Ascending aorta (tissue), 2 donors: ENCODE results near the gene PLEKHH3. TPM values are rescaled to one million over a fixed set of nuclear protein-coding genes. Genes with fewer than 3 reads are reported as not detected.

ENCODE experiments used
- DNase-seq, 2 donors: peaks; one replicate each; pipeline ENCODE4 v3.0.0-alpha.2; 2019; ENCODE audit warnings: low spot score in 2 of 2
- H3K27ac ChIP-seq, 2 donors: fragments of 200-600 bp; sonication (generic); one replicate each; pipeline ENCODE4 v1.5.1; 2016 to 2017; ENCODE audit warnings: mild to moderate bottlenecking in 1 of 2
- H3K27me3 ChIP-seq: fragments of 200-600 bp; sonication (generic); one replicate; pipeline ENCODE4 v1.5.1; 2017
- H3K36me3 ChIP-seq, 2 donors: fragments of 200-600 bp; sonication (generic); one replicate each; pipeline ENCODE4 v1.5.1; 2016
- H3K4me1 ChIP-seq, 2 donors: fragments of 200-600 bp; sonication (generic); one replicate each; pipeline ENCODE4 v1.5.1; 2016 to 2017; ENCODE audit warnings: mild to moderate bottlenecking in 1 of 2
- H3K4me3 ChIP-seq, 2 donors: fragments of 200-600 bp; sonication (generic); one replicate each; pipeline ENCODE4 v1.5.1; 2016 to 2017; ENCODE audit warnings: mild to moderate bottlenecking in 1 of 2
- H3K9me3 ChIP-seq, 2 donors: fragments of 200-600 bp; sonication (generic); one replicate each; pipeline ENCODE4 v1.5.1; 2016
- CTCF ChIP-seq, 3 experiments: fragments of 200-600 bp in 2 of 3; fragments of 450-650 bp in 1 of 3; sonication (generic) in 2 of 3; IDR thresholded peaks; one replicate each; pipeline ENCODE4 v1.5.1; 2016 to 2019; ENCODE audit warnings: antibody characterized with exemption in 3 of 3, mild to moderate bottlenecking in 1 of 3, moderate library complexity in 1 of 3
- intact Hi-C: fragments of 100-400 bp; cut with DNase I; formaldehyde crosslinking; loops from one replicate; pipeline ENCODE4 v1.15.1; 2023
- total RNA-seq: library from RNA; depleted of rRNA; stranded (reverse); fragments of >200 nt; gene quantifications from one replicate; pipeline ENCODE4 v1.1.0, GENCODE V29; 2016

The PLEKHH3 gene
- total RNA-seq, 1 donor from 2014 or later = 105 TPM

GRCh38 chr17:42674755-42675347 lies 1.9 kb downstream of the PLEKHH3 start:
- Histone ChIP-seq H3K27me3 (no peaks in the 10 kb centered on the region), H3K4me3 (peak overlapping the region; percentile 67 to 94), H3K4me1 (peaks cover 22 to 35% of the 10 kb centered on the region in 2 donors), H3K9me3 (no peaks in the 10 kb centered on the region), H3K27ac (peak overlapping the region; percentile 86 to 94), H3K36me3 (peaks cover 29 to 31% of the 10 kb centered on the region in 2 donors)
- intact Hi-C loops = loop anchor here (5.0 kb wide), 3 partner anchors 113 to 158 kb away; partner anchors contain the start of genes BECN1 and COASY
- TF ChIP-seq CTCF (IDR thresholded peaks at IDR 0.05) = no peak
- no peak for DNase-seq

- peaks cover 17 to 32% of the 10 kb centered on the region in 2 donors for H3K4me1 ChIP-seq
- peak overlapping the region; percentile 86 to 94 for H3K27ac ChIP-seq
- peak in 1 of 2 donors; percentile 77 for DNase-seq
- H3K4me3 ChIP-seq = peak overlapping the region; percentile 67 to 94
- no peaks in the 10 kb centered on the region for H3K27me3 ChIP-seq
- TF ChIP-seq CTCF (IDR thresholded peaks at IDR 0.05) = peak; percentile 4 to 53 (median 35)
- H3K9me3 ChIP-seq = no peaks in the 10 kb centered on the region
- intact Hi-C loops = no loop called here
- peaks cover 34 to 38% of the 10 kb centered on the region in 2 donors for H3K36me3 ChIP-seq
Measured at GRCh38 chr17:42673885-42674754, 2.7 kb downstream of the PLEKHH3 start.

GRCh38 chr17:42673266-42673884 lies 3.4 kb downstream of the PLEKHH3 start:
- Histone ChIP-seq H3K4me1 (peaks cover 12 to 30% of the 10 kb centered on the region in 2 donors), H3K4me3 (peak overlapping the region; percentile 67 to 94), H3K36me3 (peaks cover 40 to 45% of the 10 kb centered on the region in 2 donors), H3K27me3 (no peaks in the 10 kb centered on the region), H3K27ac (peak overlapping the region; percentile 86 to 94), H3K9me3 (no peaks in the 10 kb centered on the region)
- no peak for TF ChIP-seq CTCF (IDR thresholded peaks at IDR 0.05)
- intact Hi-C loops = no loop called here
- peak in 1 of 2 donors; percentile 66 for DNase-seq

- DNase-seq = peak in 1 of 2 donors; percentile 55
- peak overlapping the region in 1 of 2 donors; percentile 94 for H3K27ac ChIP-seq
- H3K4me1 ChIP-seq = peaks cover 15 to 39% of the 10 kb centered on the region in 2 donors
- intact Hi-C loops = no loop called here
- no peak overlapping the region for H3K4me3 ChIP-seq
- H3K27me3 ChIP-seq = no peaks in the 10 kb centered on the region
- no peak for TF ChIP-seq CTCF (IDR thresholded peaks at IDR 0.05)
- peaks cover 41 to 45% of the 10 kb centered on the region in 2 donors for H3K36me3 ChIP-seq
- no peaks in the 10 kb centered on the region for H3K9me3 ChIP-seq
Measured at GRCh38 chr17:42672038-42672437, 4.8 kb downstream of the PLEKHH3 start.

- H3K4me3 ChIP-seq = no peak overlapping the region
- no peak for TF ChIP-seq CTCF (IDR thresholded peaks at IDR 0.05)
- H3K27ac ChIP-seq = peak overlapping the region; percentile 19 to 31
- intact Hi-C loops = no loop called here
- H3K9me3 ChIP-seq = no peaks in the 10 kb centered on the region
- no peaks in the 10 kb centered on the region for H3K27me3 ChIP-seq
- peaks cover 51 to 52% of the 10 kb centered on the region in 2 donors for H3K36me3 ChIP-seq
- DNase-seq = no peak
- peaks cover 15 to 43% of the 10 kb centered on the region in 2 donors for H3K4me1 ChIP-seq
Measured at GRCh38 chr17:42670789-42671657, 5.8 kb downstream of the PLEKHH3 start.
